Adrenal gland (tissue), 12 donors: Measurements from ENCODE around the gene RALB. TPM values are rescaled to one million over a fixed set of nuclear protein-coding genes. Genes with fewer than 3 reads are reported as not detected.

Experiments used
- DNase-seq, 7 donors: peaks; one replicate each; pipeline ENCODE4 v3.0.0-alpha.2; 2019 to 2020
- H3K27ac ChIP-seq, 5 donors: fragments of 200-600 bp; sonication (generic) in 4 of 5; 1 replicate in 3 of 5; 2 replicates in 2 of 5; pipeline versions ENCODE4 v1.5.1 to v1.8.0; 2016 to 2020; ENCODE audit warnings: mild to moderate bottlenecking in 1 of 5
- H3K27me3 ChIP-seq: fragments of 200-600 bp; 2 replicates; pipeline ENCODE4 v1.8.0; 2021
- H3K36me3 ChIP-seq, 2 donors: fragments of 200-600 bp; replicated peaks in 1 of 2; 1 replicate in 1 of 2; 2 replicates in 1 of 2; pipeline versions ENCODE4 v1.5.1 to v1.8.0; 2018 to 2022
- H3K4me1 ChIP-seq, 2 donors: fragments of 200-600 bp; replicated peaks in 1 of 2; 1 replicate in 1 of 2; 2 replicates in 1 of 2; pipeline versions ENCODE4 v1.5.1 to v1.8.0; 2018 to 2021
- H3K4me3 ChIP-seq, 4 donors: fragments of 200-600 bp; sonication (generic) in 3 of 4; one replicate each; pipeline ENCODE4 v1.5.1; 2016 to 2018
- H3K9me3 ChIP-seq, 3 donors: fragments of 200-600 bp; sonication (generic) in 1 of 3; replicated peaks in 1 of 3; 1 replicate in 2 of 3; 2 replicates in 1 of 3; pipeline versions ENCODE4 v1.5.1 to v1.8.0; 2016 to 2021
- POLR2A ChIP-seq, 2 donors: fragments of 450-650 bp; IDR thresholded peaks; one replicate each; pipeline ENCODE4 v1.6.1; 2017; ENCODE audit warnings: antibody characterized with exemption in 2 of 2, mild to moderate bottlenecking in 2 of 2, moderate library complexity in 1 of 2
- WGBS, 4 donors: extraction: QIAGEN DNeasy Blood & Tissue Kit in 2 of 4; methylation state at CpG; one replicate each; pipeline versions ENCODE4 v1.1.5 to v1.1.7; 2013 to 2017; 5-methylcytosine and 5-hydroxymethylcytosine counted together
- intact Hi-C, 2 donors: fragments of 100-400 bp; cut with DNase I; formaldehyde crosslinking; loops; one replicate each; pipeline versions ENCODE4 v1.14.1 to v1.15.0; 2022 to 2023
- polyA plus RNA-seq, 3 donors: library from polyadenylated mRNA; stranded (reverse); fragments of 200-250 nt in 2 of 3; fragments of 350-450 nt in 1 of 3; fragmentation: Illumina TruSeq in 1 of 3; extraction: RNeasy Lipid Tissue Mini Kit (QIAGEN cat#74804) in 1 of 3; gene quantifications; one replicate each; pipeline ENCODE4 v1.2.3, GENCODE V29; 2013 to 2014
- total RNA-seq, 9 donors: library from RNA; depleted of rRNA in 4 of 9; stranded (reverse); fragments of >200 nt in 4 of 9; fragments of 120-200 nt in 1 of 9; fragmentation: NEBNext Ultra II Directional in 1 of 9; extraction: Animal tissue kit (Norgen Biotek cat#: 25700) in 1 of 9; gene quantifications; one replicate each; pipeline versions ENCODE4 v1.1.0 to v1.2.4, GENCODE V29; 2013 to 2023
- TF ChIP-seq, protein P1 (sequence below), 6 experiments: fragments of 450-650 bp in 4 of 6; fragments of 200-600 bp in 2 of 6; sonication (generic) in 1 of 6; IDR thresholded peaks; 1 replicate in 5 of 6; 2 replicates in 1 of 6; pipeline versions ENCODE4 v1.5.1 to v1.8.0; 2016 to 2021; ENCODE audit warnings: antibody characterized with exemption in 6 of 6, mild to moderate bottlenecking in 2 of 6, moderate library complexity in 1 of 6
- donor health status: healthy with polysubstance abuse.
- donor health status: Bipolar disorder and iron deficiency.
- donor health status: DM: yes; HTN: yes; CAD: no.
- donor health status: DM: no; HTN: no; CAD: no.
- donor health status: DM: no; HTN: no; CAD: no.
- donor health status: DM: yes; HTN: yes; CAD: no.

RALB gene
- total and polyA plus RNA-seq, 12 donors: 20.7 to 94.3 (median 51.6) TPM

GRCh38 chr2:120338015-120338414 lies 85.4 kb downstream of the RALB start:
- intact Hi-C loops: loop anchor here in 1 of 2 donors (10.0 kb wide), 1 partner anchor 737 kb away; no protein-coding TSS in a partner anchor
- WGBS, 4 donors: 55 to 71% (median 62%) methylated on average over 1 of the region's 1 CpG
- Histone ChIP-seq H3K4me3 (no peak overlapping the region), H3K9me3 (no peaks in the 10 kb centered on the region), H3K36me3 (no peaks in the 10 kb centered on the region), H3K4me1 (peaks cover 1 to 2% of the 10 kb centered on the region in 2 donors), H3K27ac (no peak overlapping the region), H3K27me3 (peaks cover 23% of the 10 kb centered on the region)
- TF ChIP-seq POLR2A (IDR thresholded peaks at IDR 0.05): no peak
- TF ChIP-seq, protein P1, sequence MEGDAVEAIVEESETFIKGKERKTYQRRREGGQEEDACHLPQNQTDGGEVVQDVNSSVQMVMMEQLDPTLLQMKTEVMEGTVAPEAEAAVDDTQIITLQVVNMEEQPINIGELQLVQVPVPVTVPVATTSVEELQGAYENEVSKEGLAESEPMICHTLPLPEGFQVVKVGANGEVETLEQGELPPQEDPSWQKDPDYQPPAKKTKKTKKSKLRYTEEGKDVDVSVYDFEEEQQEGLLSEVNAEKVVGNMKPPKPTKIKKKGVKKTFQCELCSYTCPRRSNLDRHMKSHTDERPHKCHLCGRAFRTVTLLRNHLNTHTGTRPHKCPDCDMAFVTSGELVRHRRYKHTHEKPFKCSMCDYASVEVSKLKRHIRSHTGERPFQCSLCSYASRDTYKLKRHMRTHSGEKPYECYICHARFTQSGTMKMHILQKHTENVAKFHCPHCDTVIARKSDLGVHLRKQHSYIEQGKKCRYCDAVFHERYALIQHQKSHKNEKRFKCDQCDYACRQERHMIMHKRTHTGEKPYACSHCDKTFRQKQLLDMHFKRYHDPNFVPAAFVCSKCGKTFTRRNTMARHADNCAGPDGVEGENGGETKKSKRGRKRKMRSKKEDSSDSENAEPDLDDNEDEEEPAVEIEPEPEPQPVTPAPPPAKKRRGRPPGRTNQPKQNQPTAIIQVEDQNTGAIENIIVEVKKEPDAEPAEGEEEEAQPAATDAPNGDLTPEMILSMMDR (IDR thresholded peaks at IDR 0.05): no peak
- DNase-seq: no peak

DNA sequence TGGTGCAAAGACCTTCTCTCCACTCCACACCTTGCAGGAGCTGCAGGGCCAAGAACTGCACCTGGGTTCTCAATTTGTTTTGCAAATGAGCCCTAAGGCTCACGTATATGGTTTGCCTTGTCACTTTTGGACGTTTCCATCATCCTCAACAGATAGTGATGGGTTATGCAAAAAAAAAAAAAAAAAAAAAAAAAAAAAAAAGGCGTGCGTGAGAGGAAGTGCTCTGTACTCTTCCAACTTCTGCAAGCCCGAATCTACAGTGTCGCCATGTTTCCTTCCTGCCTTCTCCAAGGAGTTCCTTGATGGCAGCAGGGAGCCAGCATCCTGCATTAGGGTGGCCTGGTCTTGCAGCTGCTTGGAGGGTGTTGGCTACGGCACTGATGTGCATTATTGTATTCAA lies 89.3 kb downstream of the RALB start:
- Histone ChIP-seq H3K4me1 (peaks cover 22 to 31% of the 10 kb centered on the region in 2 donors), H3K27ac (no peak overlapping the region), H3K9me3 (no peaks in the 10 kb centered on the region), H3K4me3 (no peak overlapping the region), H3K27me3 (peaks cover 37% of the 10 kb centered on the region), H3K36me3 (no peaks in the 10 kb centered on the region)
- TF ChIP-seq, protein P1 (IDR thresholded peaks at IDR 0.05): no peak
- TF ChIP-seq POLR2A (IDR thresholded peaks at IDR 0.05): no peak
- intact Hi-C loops: loop anchor here (2.0 to 10.0 kb wide), 4 partner anchors 90 to 339 kb away; no protein-coding TSS in a partner anchor
- 56 to 63% (median 60%) methylated on average over 7 of the region's 7 CpGs for WGBS, 4 donors
- DNase-seq: no peak

- Histone ChIP-seq H3K27me3 (peaks cover 40% of the 10 kb centered on the region), H3K4me3 (no peak overlapping the region), H3K36me3 (no peaks in the 10 kb centered on the region), H3K27ac (no peak overlapping the region), H3K4me1 (peaks cover 22 to 33% of the 10 kb centered on the region in 2 donors), H3K9me3 (no peaks in the 10 kb centered on the region)
- WGBS, 4 donors: 47 to 65% (median 57%) methylated on average over 4 to 7 of the region's 7 CpGs
- DNase-seq: no peak
- TF ChIP-seq, protein P1 (IDR thresholded peaks at IDR 0.05): no peak
- TF ChIP-seq POLR2A (IDR thresholded peaks at IDR 0.05): no peak
- intact Hi-C loops: loop anchor here (2.0 to 10.0 kb wide), 4 partner anchors 90 to 338 kb away; no protein-coding TSS in a partner anchor
Measured at GRCh38 chr2:120342446-120342845, 89.8 kb downstream of the RALB start.

DNA sequence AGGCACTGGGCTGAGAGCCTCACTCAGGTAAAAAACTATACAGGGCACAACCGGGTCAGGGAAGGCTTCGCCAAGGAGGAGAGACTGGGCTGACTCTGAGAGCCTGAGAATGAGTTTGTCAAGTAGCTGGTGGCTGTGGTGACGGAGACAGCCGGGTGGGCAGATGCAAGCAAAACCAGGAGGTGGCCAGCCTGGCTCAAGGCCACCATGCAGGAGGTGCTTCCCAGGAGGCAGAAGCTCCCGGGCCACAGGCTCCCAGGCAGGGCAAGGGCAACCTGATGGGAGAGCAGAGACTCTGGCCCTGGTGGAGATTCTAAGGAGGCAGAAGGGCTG lies 90.4 kb downstream of the RALB start:
- no peak for TF ChIP-seq POLR2A (IDR thresholded peaks at IDR 0.05)
- TF ChIP-seq, protein P1 (IDR thresholded peaks at IDR 0.05): no peak
- peaks cover 40% of the 10 kb centered on the region for H3K27me3 ChIP-seq
- DNase-seq: peak in 1 of 7 donors; percentile 19
- no peak overlapping the region for H3K4me3 ChIP-seq
- WGBS, 4 donors: 22 to 38% (median 24%) methylated on average over 3 to 5 of the region's 5 CpGs
- peaks cover 22 to 33% of the 10 kb centered on the region in 2 donors for H3K4me1 ChIP-seq
- no peaks in the 10 kb centered on the region for H3K36me3 ChIP-seq
- H3K9me3 ChIP-seq: no peaks in the 10 kb centered on the region
- H3K27ac ChIP-seq: no peak overlapping the region
- intact Hi-C loops: loop anchor here (2.0 to 10.0 kb wide), 4 partner anchors 89 to 338 kb away; no protein-coding TSS in a partner anchor
